BLaER1 treated with 17β-estradiol and CSF1 and Interleukin-3, amounts not matched to agents 10 nM and 100 nM (cell line): ENCODE data around the gene NOD1.

ENCODE experiments used
- H3K27ac ChIP-seq, 11 experiments: shearing (Covaris generic); formaldehyde crosslinking; 2 replicates each; pipeline ENCODE4 v1.8.1; 2022
- H3K27me3 ChIP-seq, 11 experiments: shearing (Covaris generic); formaldehyde crosslinking; 2 replicates each; pipeline ENCODE4 v1.8.1; 2022
- H3K36me3 ChIP-seq, 11 experiments: shearing (Covaris generic); formaldehyde crosslinking; 2 replicates each; pipeline ENCODE4 v1.8.1; 2022
- H3K4me1 ChIP-seq, 10 experiments: shearing (Covaris generic); formaldehyde crosslinking; 2 replicates each; pipeline ENCODE4 v1.8.1; 2022
- H3K4me2 ChIP-seq, 11 experiments: shearing (Covaris generic); formaldehyde crosslinking; 2 replicates each; pipeline ENCODE4 v1.8.1; 2022
- H3K4me3 ChIP-seq, 10 experiments: shearing (Covaris generic); formaldehyde crosslinking; 2 replicates each; pipeline ENCODE4 v1.8.1; 2022
- H3K9ac ChIP-seq, 11 experiments: shearing (Covaris generic); formaldehyde crosslinking; 2 replicates each; pipeline ENCODE4 v1.8.1; 2022
- H3K9me3 ChIP-seq, 11 experiments: shearing (Covaris generic); formaldehyde crosslinking; replicated peaks in 1 of 11; 2 replicates each; pipeline ENCODE4 v1.8.1; 2022
- H4K20me1 ChIP-seq, 11 experiments: shearing (Covaris generic); formaldehyde crosslinking; 2 replicates each; pipeline ENCODE4 v1.8.1; 2022
- Cebpa-rat ChIP-seq, 11 experiments: shearing (Covaris generic); IDR thresholded peaks; 2 replicates each; pipeline ENCODE4 v1.8.1; 2022

Gene NOD1

DNA sequence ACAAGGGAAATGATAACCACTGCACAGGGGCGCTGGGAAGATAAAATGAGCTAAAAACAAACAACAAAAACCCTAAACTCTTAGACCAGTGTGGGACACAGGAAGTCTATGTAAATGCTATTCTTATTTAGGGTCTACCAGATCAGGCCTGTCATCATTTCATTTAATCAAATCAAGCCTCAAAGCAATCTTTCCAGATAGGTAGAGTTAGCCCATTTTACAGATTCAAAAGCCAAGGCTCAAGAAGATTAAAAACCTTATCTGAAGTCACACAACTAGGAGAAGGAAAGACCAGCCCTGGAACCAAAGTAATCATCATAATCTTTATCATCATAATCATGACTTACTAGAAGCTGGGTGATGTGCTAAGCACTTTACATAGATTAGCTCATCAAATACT lies 4.7 kb downstream of the NOD1 start:
- H3K27me3 ChIP-seq: no peaks in the 10 kb centered on the region
- H3K9me3 ChIP-seq: peaks cover 0 to 8% (median 0%) of the 10 kb centered on the region in 11 experiments; a peak in 1 of 22 replicates
- peaks cover 0 to 27% (median 6%) of the 10 kb centered on the region in 11 experiments; a peak in 9 of 22 replicates for H4K20me1 ChIP-seq
- H3K4me2 ChIP-seq: peak overlapping the region in 10 of 11 experiments; percentile 11 to 91 (median 54); a peak in 15 of 22 replicates
- peaks cover 67 to 84% (median 80%) of the 10 kb centered on the region in 10 experiments for H3K4me1 ChIP-seq
- TF ChIP-seq Cebpa-rat (IDR thresholded peaks at IDR 0.05): no peak
- no peak overlapping the region for H3K4me3 ChIP-seq
- no peak overlapping the region for H3K9ac ChIP-seq
- H3K36me3 ChIP-seq: peaks cover 0 to 14% (median 0%) of the 10 kb centered on the region in 11 experiments; a peak in 3 of 22 replicates
- H3K27ac ChIP-seq: no peak overlapping the region

DNA sequence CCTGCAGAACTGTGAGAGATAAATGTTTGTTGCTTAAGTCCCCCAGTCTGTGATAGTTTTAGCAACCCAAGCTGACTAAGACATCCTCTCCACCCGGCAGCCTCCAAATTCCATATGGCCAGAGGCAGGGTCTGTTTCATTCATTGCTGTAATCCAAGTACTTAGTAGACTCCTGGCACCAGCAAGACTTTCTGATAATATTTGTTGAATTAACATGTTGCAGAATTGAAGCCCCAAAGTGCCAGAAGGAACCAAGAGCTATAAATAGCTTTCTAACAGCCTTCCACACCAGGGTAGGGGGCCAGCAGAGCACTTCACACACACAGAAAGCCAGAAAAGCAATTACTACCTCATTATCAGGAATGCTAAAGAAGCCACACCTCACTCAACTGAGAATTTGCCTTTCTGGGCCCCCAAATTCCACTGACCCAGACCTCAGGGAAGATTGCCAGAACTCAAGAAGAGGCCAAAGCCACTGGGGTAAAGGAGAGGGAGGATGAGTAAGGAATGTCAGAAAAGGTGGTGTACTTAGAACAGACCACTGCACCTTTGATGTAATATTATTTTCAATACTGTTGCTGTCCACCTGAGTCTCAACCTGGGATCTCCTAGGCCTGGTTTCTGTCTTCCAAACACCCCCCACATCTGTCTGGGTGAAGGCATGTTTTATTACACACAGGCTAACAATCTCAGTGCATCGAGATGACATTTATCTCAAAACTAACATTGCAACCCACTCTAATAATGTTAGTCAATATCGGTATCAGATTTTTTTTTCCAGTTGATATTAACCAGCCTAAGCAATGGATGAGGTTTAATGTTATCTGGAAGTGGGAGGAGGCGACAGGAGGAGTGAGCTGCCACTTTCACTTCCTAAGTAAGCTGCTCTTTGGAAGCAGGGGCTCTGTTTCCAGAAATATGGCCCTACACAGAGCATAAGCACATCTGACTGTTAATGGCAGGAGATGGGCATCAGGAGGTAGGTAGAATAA lies 5.5 kb downstream of the NOD1 start:
- no peak overlapping the region for H3K27ac ChIP-seq
- H3K36me3 ChIP-seq: peaks cover 0 to 14% (median 0%) of the 10 kb centered on the region in 11 experiments; a peak in 3 of 22 replicates
- no peak overlapping the region for H3K9ac ChIP-seq
- H3K4me3 ChIP-seq: no peak overlapping the region
- peaks cover 0 to 27% (median 6%) of the 10 kb centered on the region in 11 experiments; a peak in 9 of 22 replicates for H4K20me1 ChIP-seq
- H3K4me2 ChIP-seq: peak overlapping the region in 10 of 11 experiments; percentile 45 to 76 (median 60); a peak in 17 of 22 replicates
- no peaks in the 10 kb centered on the region for H3K27me3 ChIP-seq
- no peak for TF ChIP-seq Cebpa-rat (IDR thresholded peaks at IDR 0.05)
- peaks cover 72 to 90% (median 85%) of the 10 kb centered on the region in 10 experiments for H3K4me1 ChIP-seq
- peaks cover 0 to 8% (median 0%) of the 10 kb centered on the region in 11 experiments; a peak in 1 of 22 replicates for H3K9me3 ChIP-seq

DNA sequence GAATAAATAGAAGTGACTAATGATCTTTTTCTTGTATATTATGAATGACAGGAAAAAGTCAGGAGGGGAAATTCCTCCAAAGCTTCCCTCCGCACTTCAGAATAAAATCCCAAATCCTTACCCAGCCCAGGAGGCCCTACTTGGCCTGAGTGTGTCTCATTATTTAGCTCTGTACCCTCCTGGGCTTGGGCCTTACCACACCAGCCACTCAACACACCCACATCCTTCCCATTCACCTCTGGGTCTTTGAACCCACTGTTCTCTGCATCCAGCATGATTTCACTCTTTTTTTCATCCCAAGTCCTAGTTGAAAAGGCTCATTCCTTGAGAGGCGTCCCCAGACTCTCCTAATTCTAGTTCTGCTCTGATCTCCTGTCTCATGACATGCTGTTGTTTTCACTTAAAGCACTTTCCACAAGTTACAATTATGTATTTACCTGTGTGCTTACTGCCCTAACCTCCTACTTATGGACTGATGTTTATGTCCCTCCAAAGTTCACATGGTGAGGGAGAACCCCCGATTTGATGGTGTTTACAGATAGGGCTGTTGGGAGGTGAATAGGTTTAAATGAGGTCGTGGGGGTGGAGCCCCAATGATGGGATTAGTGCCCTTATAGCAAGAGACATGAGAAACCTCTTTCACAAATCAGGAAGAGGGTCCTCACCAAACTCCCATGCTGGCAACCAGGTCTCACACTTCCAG lies 6.4 kb downstream of the NOD1 start:
- peaks cover 0 to 27% (median 6%) of the 10 kb centered on the region in 11 experiments; a peak in 9 of 22 replicates for H4K20me1 ChIP-seq
- H3K9me3 ChIP-seq: peaks cover 0 to 8% (median 0%) of the 10 kb centered on the region in 11 experiments; a peak in 1 of 22 replicates
- no peak overlapping the region for H3K9ac ChIP-seq
- H3K27me3 ChIP-seq: no peaks in the 10 kb centered on the region
- H3K27ac ChIP-seq: no peak overlapping the region
- H3K4me3 ChIP-seq: no peak overlapping the region
- peaks cover 0 to 14% (median 0%) of the 10 kb centered on the region in 11 experiments; a peak in 3 of 22 replicates for H3K36me3 ChIP-seq
- peak overlapping the region; percentile 31 to 75 (median 59); a peak in 19 of 22 replicates for H3K4me2 ChIP-seq
- no peak for TF ChIP-seq Cebpa-rat (IDR thresholded peaks at IDR 0.05)
- H3K4me1 ChIP-seq: peaks cover 73 to 90% (median 85%) of the 10 kb centered on the region in 10 experiments

DNA sequence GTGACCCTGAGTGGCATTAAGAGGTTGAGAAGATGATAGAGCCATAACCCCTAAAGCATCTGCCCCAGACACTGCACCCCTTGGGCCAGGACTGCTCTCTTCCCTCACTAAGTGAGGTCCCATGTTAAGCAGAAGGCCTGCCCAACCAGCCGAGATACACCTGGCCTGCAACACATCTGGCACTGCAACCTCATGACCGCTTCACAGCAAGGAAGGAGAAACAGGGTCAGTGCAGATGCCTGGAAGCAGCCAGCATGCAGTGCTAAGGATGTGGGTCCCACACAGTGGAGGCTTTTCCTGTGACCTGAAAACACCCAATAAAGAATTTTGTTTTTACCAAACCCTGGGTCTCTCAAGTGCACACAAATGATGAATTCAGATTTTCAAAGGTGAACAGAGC lies 7.4 kb downstream of the NOD1 start:
- Histone ChIP-seq H3K4me2 (peak overlapping the region; percentile 31 to 75 (median 59); a peak in 21 of 22 replicates), H3K9ac (peak overlapping the region in 1 of 11 experiments; percentile 6; a peak in 1 of 22 replicates), H3K27ac (no peak overlapping the region), H3K36me3 (peaks cover 0 to 14% (median 0%) of the 10 kb centered on the region in 11 experiments; a peak in 3 of 22 replicates), H3K9me3 (peaks cover 0 to 8% (median 0%) of the 10 kb centered on the region in 11 experiments; a peak in 1 of 22 replicates), H4K20me1 (peaks cover 0 to 20% (median 6%) of the 10 kb centered on the region in 11 experiments; a peak in 9 of 22 replicates), H3K4me3 (no peak overlapping the region), H3K4me1 (peaks cover 73 to 90% (median 85%) of the 10 kb centered on the region in 10 experiments), H3K27me3 (no peaks in the 10 kb centered on the region)
- TF ChIP-seq Cebpa-rat (IDR thresholded peaks at IDR 0.05): no peak

DNA sequence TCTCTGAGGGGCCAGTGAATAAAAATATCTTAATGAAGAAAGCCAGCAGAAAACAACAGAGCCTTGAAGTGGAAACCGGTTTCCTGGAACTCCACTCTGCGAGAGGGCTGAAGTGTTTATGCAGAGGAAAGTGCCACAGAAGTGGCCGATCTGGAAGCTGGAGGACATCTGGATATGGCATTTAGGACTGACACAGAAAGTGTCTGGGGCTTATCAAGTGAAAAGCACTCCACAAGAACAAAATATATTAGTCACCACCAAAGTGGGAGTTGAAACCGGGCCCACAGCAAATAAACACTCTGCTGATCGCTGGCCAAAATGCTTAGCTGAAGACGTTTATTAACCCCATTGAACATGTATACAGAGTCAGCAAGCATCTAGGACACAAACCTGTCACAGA lies 7.8 kb downstream of the NOD1 start:
- no peak overlapping the region for H3K27ac ChIP-seq

DNA sequence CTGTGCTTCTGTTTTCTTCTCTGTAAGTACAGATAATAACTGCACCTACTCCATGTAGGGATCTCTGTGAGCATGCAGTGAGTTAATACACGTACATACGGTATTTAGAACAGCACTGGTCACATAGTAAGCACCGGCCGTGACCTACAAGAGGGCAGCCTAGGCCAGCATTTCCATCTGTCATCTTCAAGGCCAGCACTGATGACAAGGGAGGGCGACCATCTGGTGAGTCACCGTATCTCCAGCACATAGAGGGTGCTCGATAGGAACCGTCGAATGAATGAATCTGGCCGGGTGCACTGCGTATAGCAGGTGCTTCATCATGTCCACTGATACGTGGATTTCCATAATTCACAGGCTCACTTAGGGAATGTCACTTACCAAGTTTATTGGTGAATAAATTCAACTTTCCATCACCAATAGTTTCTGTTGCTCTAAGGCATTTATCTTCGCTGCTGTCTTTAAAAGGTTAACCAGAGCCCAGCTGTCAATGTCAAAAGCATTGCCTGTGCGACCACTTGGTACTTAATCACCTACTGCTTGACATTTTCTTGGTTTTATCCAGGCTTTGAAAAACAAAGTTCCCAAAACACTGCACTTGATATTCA lies 8.3 kb downstream of the NOD1 start:
- Histone ChIP-seq H3K4me2 (peak overlapping the region in 10 of 11 experiments; percentile 31 to 75 (median 62); a peak in 19 of 22 replicates), H3K27me3 (no peaks in the 10 kb centered on the region), H3K4me3 (no peak overlapping the region), H3K9me3 (peaks cover 0 to 8% (median 0%) of the 10 kb centered on the region in 11 experiments; a peak in 1 of 22 replicates), H3K9ac (no peak overlapping the region; a peak in 1 of 22 replicates), H4K20me1 (peaks cover 0 to 23% (median 11%) of the 10 kb centered on the region in 11 experiments; a peak in 13 of 22 replicates), H3K36me3 (peaks cover 0 to 14% (median 0%) of the 10 kb centered on the region in 11 experiments; a peak in 3 of 22 replicates), H3K27ac (no peak overlapping the region), H3K4me1 (peaks cover 73 to 90% (median 85%) of the 10 kb centered on the region in 10 experiments)
- TF ChIP-seq Cebpa-rat (IDR thresholded peaks at IDR 0.05): no peak

More for the DNA sequence above, 7.8 kb downstream of the NOD1 start:
- no peak for TF ChIP-seq Cebpa-rat (IDR thresholded peaks at IDR 0.05)
- no peak overlapping the region for H3K4me3 ChIP-seq
- peak overlapping the region in 1 of 11 experiments; percentile 6; a peak in 1 of 22 replicates for H3K9ac ChIP-seq
- no peaks in the 10 kb centered on the region for H3K27me3 ChIP-seq
- peaks cover 0 to 8% (median 0%) of the 10 kb centered on the region in 11 experiments; a peak in 1 of 22 replicates for H3K9me3 ChIP-seq
- H3K36me3 ChIP-seq: peaks cover 0 to 14% (median 0%) of the 10 kb centered on the region in 11 experiments; a peak in 3 of 22 replicates
- H4K20me1 ChIP-seq: peaks cover 0 to 19% (median 9%) of the 10 kb centered on the region in 11 experiments; a peak in 11 of 22 replicates
- peak overlapping the region; percentile 31 to 75 (median 59); a peak in 20 of 22 replicates for H3K4me2 ChIP-seq
- H3K4me1 ChIP-seq: peaks cover 73 to 90% (median 85%) of the 10 kb centered on the region in 10 experiments

DNA sequence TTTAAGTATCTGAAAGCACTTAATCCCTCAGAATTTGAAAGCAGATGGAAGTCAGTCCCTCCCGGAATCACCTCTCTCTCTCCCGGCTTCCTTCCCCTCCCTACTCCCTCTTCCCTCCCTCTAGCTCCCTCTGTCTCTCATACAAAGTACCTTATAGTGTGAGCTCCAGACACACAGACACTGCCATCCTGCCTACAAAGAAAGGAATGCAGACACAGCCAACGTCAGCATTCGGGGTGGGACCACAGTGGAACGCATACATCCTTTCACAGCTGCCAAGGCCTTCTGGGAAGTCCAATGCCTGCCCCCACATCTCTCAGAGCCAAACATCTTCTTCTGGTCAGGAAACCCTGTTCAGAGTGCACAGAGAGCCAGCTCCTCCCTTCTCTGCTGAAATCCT lies 9.3 kb downstream of the NOD1 start:
- Histone ChIP-seq H4K20me1 (peaks cover 0 to 32% (median 19%) of the 10 kb centered on the region in 11 experiments; a peak in 15 of 22 replicates), H3K9me3 (peaks cover 0 to 8% (median 0%) of the 10 kb centered on the region in 11 experiments; a peak in 1 of 22 replicates), H3K27me3 (no peaks in the 10 kb centered on the region), H3K4me1 (peaks cover 73 to 90% (median 85%) of the 10 kb centered on the region in 10 experiments), H3K27ac (no peak overlapping the region), H3K9ac (no peak overlapping the region), H3K36me3 (peaks cover 0 to 14% (median 0%) of the 10 kb centered on the region in 11 experiments; a peak in 3 of 22 replicates), H3K4me2 (no peak overlapping the region), H3K4me3 (no peak overlapping the region)
- TF ChIP-seq Cebpa-rat (IDR thresholded peaks at IDR 0.05): no peak
